GM23248 (cell line): ENCODE measurements around the gene FBXO15.

Experiments
- EZH2 ChIP-seq: fragments of 200-600 bp; sonication (generic); IDR thresholded peaks from 2 replicates; pipeline ENCODE4 v1.6.1; 2018; ENCODE audit warnings: antibody characterized with exemption, mild to moderate bottlenecking; ENCODE audit not compliant: insufficient read depth, poor library complexity, severe bottlenecking
- EZH2phosphoT487 ChIP-seq: fragments of 200-600 bp; sonication (generic); IDR thresholded peaks from 2 replicates; pipeline ENCODE4 v1.6.1; 2018; ENCODE audit warnings: antibody characterized with exemption, moderate library complexity, mild to moderate bottlenecking, low read depth; ENCODE audit not compliant: insufficient read depth

DNA sequence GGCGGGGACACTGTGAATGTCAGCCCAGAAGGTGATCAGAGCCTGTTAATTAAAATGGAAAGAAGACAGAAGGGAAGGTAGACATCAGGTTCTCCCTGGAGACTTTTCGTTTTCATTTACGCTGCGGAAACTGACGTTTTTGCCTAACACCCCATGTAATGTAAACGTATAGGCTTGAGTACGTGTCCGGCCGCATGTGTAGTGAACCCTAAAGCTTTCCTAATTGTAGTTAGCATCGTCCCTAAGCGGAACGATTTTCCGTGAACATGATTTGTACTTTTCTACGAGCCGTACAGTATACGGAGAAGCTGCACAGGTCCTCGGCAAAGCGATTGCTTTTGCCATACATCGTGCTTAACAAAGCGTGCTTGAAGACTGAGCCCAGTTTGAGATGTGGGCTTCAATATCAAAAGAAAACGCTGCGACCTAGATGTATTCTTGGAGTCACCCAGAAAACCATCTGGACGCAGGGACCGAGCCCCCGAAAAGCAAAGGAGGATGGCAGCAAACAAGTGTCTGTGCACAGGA, 973 bp upstream of the FBXO15 start:
- no peak for TF ChIP-seq EZH2phosphoT487
- no peak for TF ChIP-seq EZH2
